Smooth muscle cell (in vitro differentiated cells): Measurements from ENCODE around the gene BRD7. TPM values are rescaled to one million over a fixed set of nuclear protein-coding genes. Genes with fewer than 3 reads are reported as not detected.

Source experiments
- DNase-seq: peaks from one replicate; lab custom pipeline; 2025; ENCODE audit not compliant: unreplicated experiment; lab: John Stamatoyannopoulos, UW
- H2AFZ ChIP-seq: fragments of 200-600 bp; sonication (generic); 2 replicates; pipeline ENCODE4 v1.6.0; 2016; ENCODE audit warnings: antibody characterized with exemption, low read depth, mild to moderate bottlenecking
- H3F3A ChIP-seq: fragments of 200-600 bp; sonication (generic); 2 replicates; pipeline ENCODE4 v1.6.0; 2017; ENCODE audit warnings: antibody characterized with exemption, low read depth
- H3K27ac ChIP-seq: fragments of 200-600 bp; sonication (generic); 2 replicates; pipeline ENCODE4 v1.5.1; 2016; ENCODE audit warnings: low read depth, mild to moderate bottlenecking
- H3K27me3 ChIP-seq: fragments of 200-600 bp; sonication (generic); 2 replicates; pipeline ENCODE4 v1.6.1; 2016; ENCODE audit warnings: low read depth, mild to moderate bottlenecking
- H3K36me3 ChIP-seq: fragments of 200-600 bp; sonication (generic); 2 replicates; pipeline ENCODE4 v1.5.1; 2016; ENCODE audit warnings: low read depth
- H3K4me1 ChIP-seq: fragments of 200-600 bp; sonication (generic); 2 replicates; pipeline ENCODE4 v1.5.1; 2016; ENCODE audit warnings: low read depth
- H3K4me2 ChIP-seq: fragments of 200-600 bp; sonication (generic); 2 replicates; pipeline ENCODE4 v1.6.0; 2016; ENCODE audit warnings: mild to moderate bottlenecking
- H3K4me3 ChIP-seq: fragments of 200-600 bp; sonication (generic); 2 replicates; pipeline ENCODE4 v1.5.1; 2016; ENCODE audit warnings: mild to moderate bottlenecking
- H3K79me2 ChIP-seq: fragments of 200-600 bp; sonication (generic); 2 replicates; pipeline ENCODE4 v1.6.0; 2016; ENCODE audit warnings: low read depth, mild to moderate bottlenecking
- H3K9ac ChIP-seq: fragments of 200-600 bp; sonication (generic); 2 replicates; pipeline ENCODE4 v1.6.0; 2016; ENCODE audit warnings: low read depth
- H3K9me3 ChIP-seq: fragments of 200-600 bp; sonication (generic); replicated peaks from 2 replicates; pipeline ENCODE4 v1.5.1; 2016; ENCODE audit warnings: low read depth
- H4K20me1 ChIP-seq: fragments of 200-600 bp; sonication (generic); 2 replicates; pipeline ENCODE4 v1.6.0; 2016; ENCODE audit warnings: low read depth
- CTCF ChIP-seq: fragments of 200-600 bp; sonication (generic); IDR thresholded peaks from 2 replicates; pipeline ENCODE4 v1.5.1; 2017; ENCODE audit warnings: borderline replicate concordance, mild to moderate bottlenecking, antibody characterized with exemption; ENCODE audit not compliant: insufficient read depth, poor library complexity, severe bottlenecking
- WGBS: methylation state at CpG from one replicate; pipeline ENCODE4 v1.1.7; 2016; ENCODE audit warnings: low lambda C conversion rate; 5-methylcytosine and 5-hydroxymethylcytosine counted together
- polyA plus RNA-seq: library from polyadenylated mRNA; unstranded; fragments of >200 nt; fragmentation: Nextera tagmentation; extraction: Ambion mirVana; gene quantifications from 2 replicates; pipeline ENCODE4 v1.2.1, GENCODE V29; 2016
- total RNA-seq: library from RNA; depleted of rRNA; stranded (reverse); fragments of >200 nt; gene quantifications from 2 replicates; pipeline ENCODE4 v1.2.3, GENCODE V29; 2014

The BRD7 gene
- total and polyA plus RNA-seq, 2 experiments from 2014 or later, result 33.9 to 40.4 TPM

- H3K4me2 ChIP-seq, result no peak overlapping the region
- H3K9me3 ChIP-seq, result no peaks in the 10 kb centered on the region
- no peak for DNase-seq
- no peaks in the 10 kb centered on the region for H3K27me3 ChIP-seq
- H3F3A ChIP-seq, result no peaks in the 10 kb centered on the region
- no peaks in the 10 kb centered on the region for H3K4me1 ChIP-seq
- no peak overlapping the region for H2AFZ ChIP-seq
- no peaks in the 10 kb centered on the region for H3K36me3 ChIP-seq
- H3K9ac ChIP-seq, result no peak overlapping the region
- TF ChIP-seq CTCF, result no peak
- H3K79me2 ChIP-seq, result no peaks in the 10 kb centered on the region
- no peak overlapping the region for H3K4me3 ChIP-seq
- H3K27ac ChIP-seq, result no peak overlapping the region
- no peaks in the 10 kb centered on the region for H4K20me1 ChIP-seq
Measured at GRCh38 chr16:50378417-50378816, 9.6 kb upstream of the BRD7 start.

DNA sequence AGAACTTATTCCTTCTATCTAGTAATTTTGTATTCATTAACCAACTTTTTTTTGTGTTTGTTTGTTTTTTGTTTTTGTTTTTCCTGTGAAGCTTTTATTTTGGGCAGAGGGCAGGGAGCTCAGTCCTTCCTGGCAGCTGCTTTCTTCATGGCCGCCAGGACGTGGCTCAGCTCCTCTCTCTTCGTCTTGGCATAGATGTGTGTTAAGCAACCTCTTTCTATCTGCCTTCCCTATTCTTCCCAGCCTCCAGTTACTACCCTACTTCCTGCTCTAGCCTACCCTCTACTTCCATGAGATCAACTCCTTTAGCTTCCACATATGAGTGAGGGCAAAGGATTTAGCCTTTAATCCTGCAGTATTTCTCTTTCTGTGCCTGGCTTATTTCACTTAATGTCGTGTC is 8.2 kb upstream of the BRD7 start:
- WGBS, result 60% methylated on average over 4 of the region's 4 CpGs
- Histone ChIP-seq H3K4me3 (no peak overlapping the region), H2AFZ (no peak overlapping the region), H3K4me1 (no peaks in the 10 kb centered on the region), H3K36me3 (no peaks in the 10 kb centered on the region), H3K79me2 (no peaks in the 10 kb centered on the region), H3K9ac (no peak overlapping the region), H3K4me2 (no peak overlapping the region), H3K9me3 (no peaks in the 10 kb centered on the region), H3K27ac (no peak overlapping the region), H3F3A (no peaks in the 10 kb centered on the region), H4K20me1 (no peaks in the 10 kb centered on the region), H3K27me3 (no peaks in the 10 kb centered on the region)
- no peak for TF ChIP-seq CTCF
- DNase-seq, result no peak

GRCh38 chr16:50373780-50374179 is 5.0 kb upstream of the BRD7 start:
- no peak for DNase-seq
- Histone ChIP-seq H2AFZ (no peak overlapping the region), H4K20me1 (no peaks in the 10 kb centered on the region), H3K27me3 (no peaks in the 10 kb centered on the region), H3K4me3 (no peak overlapping the region), H3F3A (no peaks in the 10 kb centered on the region), H3K36me3 (no peaks in the 10 kb centered on the region), H3K9me3 (no peaks in the 10 kb centered on the region), H3K27ac (no peak overlapping the region), H3K4me1 (no peaks in the 10 kb centered on the region), H3K9ac (no peak overlapping the region), H3K79me2 (no peaks in the 10 kb centered on the region), H3K4me2 (no peak overlapping the region)
- WGBS, result 95% methylated on average over 9 of the region's 9 CpGs
- TF ChIP-seq CTCF, result no peak

GRCh38 chr16:50373345-50373701 is 4.5 kb upstream of the BRD7 start:
- Histone ChIP-seq H4K20me1 (no peaks in the 10 kb centered on the region), H3K4me3 (no peak overlapping the region), H3K4me2 (no peak overlapping the region), H3K27ac (no peak overlapping the region), H3K27me3 (no peaks in the 10 kb centered on the region), H3K9me3 (no peaks in the 10 kb centered on the region), H3K4me1 (no peaks in the 10 kb centered on the region), H3K36me3 (no peaks in the 10 kb centered on the region), H3K9ac (no peak overlapping the region), H2AFZ (no peak overlapping the region), H3F3A (no peaks in the 10 kb centered on the region), H3K79me2 (peaks cover 2% of the 10 kb centered on the region)
- DNase-seq, result no peak
- 78% methylated on average over 4 of the region's 4 CpGs for WGBS
- TF ChIP-seq CTCF, result no peak
